LNCAP (cell line): ENCODE data around the gene FAM222A.

Experiments used
- TF ChIP-seq, protein P1 (sequence below): fragments of 450-650 bp; IDR thresholded peaks from 2 replicates; pipeline ENCODE4 v1.5.1; 2017; ENCODE audit warnings: mild to moderate bottlenecking

FAM222A gene

DNA sequence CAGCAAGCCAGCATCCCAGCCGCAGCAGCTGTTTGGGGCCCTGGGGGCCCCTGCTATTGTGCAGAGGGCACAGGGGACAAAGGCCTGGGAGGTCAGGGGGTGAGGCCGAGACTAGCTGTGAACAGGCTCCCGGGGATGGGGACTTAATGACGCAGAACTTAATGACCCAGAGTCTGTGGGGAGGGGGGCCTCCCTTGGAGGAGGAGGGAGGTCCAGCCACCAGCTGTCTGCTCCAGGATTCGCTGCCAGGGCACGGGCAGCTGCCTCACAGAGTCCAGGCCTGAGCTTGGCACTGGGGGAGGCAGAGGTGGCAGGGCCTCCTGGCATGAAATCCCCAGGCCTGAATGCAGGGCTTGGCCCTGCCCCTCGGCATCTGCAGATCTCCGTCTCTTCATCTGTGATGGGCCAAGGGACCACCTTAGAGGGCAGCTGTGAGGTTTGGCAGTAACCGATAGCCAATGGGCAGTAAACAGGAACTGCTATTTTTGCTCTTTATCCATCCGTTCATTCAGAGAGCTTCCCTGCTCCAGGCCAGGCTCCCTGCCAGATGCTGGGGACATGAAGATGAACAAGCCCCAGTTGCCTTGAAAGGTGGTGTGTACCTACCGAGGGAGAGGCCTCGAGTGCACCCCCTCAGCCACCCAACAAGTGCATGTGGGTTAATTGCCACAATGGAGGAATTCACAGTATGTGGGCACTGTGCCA, 6.7 kb downstream of the FAM222A start:
- TF ChIP-seq, protein P1, sequence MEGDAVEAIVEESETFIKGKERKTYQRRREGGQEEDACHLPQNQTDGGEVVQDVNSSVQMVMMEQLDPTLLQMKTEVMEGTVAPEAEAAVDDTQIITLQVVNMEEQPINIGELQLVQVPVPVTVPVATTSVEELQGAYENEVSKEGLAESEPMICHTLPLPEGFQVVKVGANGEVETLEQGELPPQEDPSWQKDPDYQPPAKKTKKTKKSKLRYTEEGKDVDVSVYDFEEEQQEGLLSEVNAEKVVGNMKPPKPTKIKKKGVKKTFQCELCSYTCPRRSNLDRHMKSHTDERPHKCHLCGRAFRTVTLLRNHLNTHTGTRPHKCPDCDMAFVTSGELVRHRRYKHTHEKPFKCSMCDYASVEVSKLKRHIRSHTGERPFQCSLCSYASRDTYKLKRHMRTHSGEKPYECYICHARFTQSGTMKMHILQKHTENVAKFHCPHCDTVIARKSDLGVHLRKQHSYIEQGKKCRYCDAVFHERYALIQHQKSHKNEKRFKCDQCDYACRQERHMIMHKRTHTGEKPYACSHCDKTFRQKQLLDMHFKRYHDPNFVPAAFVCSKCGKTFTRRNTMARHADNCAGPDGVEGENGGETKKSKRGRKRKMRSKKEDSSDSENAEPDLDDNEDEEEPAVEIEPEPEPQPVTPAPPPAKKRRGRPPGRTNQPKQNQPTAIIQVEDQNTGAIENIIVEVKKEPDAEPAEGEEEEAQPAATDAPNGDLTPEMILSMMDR, result no peak

GRCh38 chr12:109720857-109721189, 7.2 kb downstream of the FAM222A start:
- TF ChIP-seq, protein P1, result no peak

- TF ChIP-seq, protein P1, result no peak
Measured at GRCh38 chr12:109721276-109721675, 7.7 kb downstream of the FAM222A start.

DNA sequence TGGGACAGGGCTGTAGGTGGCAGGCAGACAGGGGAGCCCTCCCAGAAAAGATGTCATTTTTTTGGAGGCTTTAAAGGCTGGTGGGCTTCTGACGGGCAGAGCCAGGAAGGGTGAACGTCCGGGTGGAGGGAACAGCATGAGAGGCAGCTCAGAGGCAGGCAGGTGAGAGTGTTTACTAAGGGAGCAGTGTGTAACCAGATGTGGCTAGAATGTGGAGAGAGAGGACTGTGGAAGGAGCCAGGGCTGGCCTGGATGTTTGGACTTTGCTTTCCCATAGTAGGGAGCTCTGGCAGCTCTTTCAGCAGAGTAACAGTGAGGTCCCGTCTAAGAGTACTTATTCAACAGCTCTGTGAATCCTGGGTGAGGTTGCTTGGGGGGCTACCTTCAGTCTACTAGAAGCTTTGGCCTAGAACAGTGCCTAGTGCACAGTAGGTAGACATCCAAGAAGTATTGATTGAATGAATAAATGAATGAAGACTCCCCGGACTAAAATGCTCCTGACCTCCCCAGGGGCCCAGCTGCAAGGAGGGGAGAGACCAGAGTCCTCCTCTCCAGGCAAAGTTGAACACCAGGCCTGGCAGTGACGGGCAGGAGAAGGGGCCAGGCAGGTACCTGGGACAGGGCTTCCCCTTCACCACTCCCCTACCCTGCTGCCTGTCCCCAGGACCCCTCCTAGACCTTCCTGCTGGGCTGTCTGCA, 8.5 kb downstream of the FAM222A start:
- TF ChIP-seq, protein P1, result no peak

DNA sequence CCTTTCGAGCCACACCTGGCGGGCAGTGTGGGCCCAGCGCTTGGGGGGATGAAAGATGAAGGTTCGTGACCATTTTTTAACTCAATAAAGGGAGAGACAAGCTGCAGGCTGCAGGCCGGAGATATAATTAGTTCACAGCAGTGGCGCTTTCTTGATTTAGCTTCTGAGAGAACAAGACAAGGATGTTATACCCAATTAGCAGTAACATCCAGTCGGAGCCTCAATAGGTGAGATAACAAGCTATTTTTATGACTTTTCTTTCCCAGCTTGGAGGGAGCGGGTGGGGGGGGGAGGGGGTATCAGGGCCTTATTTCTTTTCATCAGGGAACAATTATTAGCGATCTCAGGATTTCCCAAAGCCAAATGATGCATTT, 9.1 kb downstream of the FAM222A start:
- TF ChIP-seq, protein P1, result no peak

DNA sequence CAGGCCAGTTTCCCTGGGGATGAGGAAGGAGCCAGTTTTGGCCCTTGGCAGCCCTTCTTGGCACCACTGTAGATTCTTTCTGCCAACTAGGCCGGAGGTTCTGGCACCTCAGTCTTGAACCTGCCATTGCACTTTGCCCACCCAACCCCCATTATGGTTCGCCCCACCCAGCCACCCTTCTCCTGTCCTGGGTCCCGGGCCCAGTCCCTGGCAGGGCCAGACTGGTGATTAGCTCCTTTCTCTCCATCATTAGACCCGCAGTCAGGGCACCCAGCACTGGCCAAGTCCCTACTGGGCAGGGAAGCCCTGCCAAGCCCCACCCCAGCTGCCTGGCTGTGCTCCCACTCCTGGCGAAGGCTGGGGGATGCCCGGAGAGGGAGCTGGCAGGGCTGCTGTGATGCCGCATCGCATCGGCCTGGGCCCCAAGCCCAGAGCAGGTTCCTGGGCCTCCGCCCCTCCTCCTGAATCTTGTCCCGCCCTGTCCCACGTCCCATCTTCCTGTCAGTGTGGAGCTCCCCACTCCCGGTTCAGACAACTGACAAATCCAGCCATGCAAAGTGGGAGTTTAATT, 9.8 kb downstream of the FAM222A start:
- TF ChIP-seq, protein P1, result no peak

DNA sequence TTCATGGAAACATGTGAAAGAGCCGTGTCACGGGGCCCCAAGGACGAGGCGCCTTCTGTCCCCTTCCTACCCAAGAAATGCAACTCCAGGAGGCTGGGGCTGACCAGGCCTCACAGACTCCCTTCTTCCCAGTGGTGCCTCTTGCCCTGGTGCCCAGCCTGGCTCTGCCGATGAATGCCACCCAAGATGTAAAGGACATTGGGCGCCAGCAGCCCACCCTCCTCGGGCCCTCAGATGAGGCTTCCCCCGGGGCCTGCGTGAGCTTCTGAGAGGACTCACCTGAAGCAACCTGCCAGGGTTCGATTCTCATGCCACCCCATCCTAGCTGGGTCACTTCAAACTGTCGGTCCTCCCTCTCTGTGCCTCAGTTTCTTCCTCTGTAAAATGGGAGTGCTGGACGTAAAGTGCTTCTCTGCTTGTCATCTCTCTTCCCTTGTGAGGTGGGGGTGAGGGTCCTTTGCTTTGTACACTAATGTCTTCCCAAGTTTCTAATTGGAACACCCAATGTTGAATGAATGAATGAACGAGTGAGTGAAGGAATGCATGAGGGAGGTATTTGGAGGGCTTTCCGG, 10.8 kb downstream of the FAM222A start:
- TF ChIP-seq, protein P1, result no peak
